ENCODE measurements around the gene KRTAP10-3.
"Not testable (repeated sequence)": the region's sequence is repeated elsewhere in the genome, so short reads cannot be mapped to it uniquely, and the experiment has no call there.

Gene KRTAP10-3

DNA sequence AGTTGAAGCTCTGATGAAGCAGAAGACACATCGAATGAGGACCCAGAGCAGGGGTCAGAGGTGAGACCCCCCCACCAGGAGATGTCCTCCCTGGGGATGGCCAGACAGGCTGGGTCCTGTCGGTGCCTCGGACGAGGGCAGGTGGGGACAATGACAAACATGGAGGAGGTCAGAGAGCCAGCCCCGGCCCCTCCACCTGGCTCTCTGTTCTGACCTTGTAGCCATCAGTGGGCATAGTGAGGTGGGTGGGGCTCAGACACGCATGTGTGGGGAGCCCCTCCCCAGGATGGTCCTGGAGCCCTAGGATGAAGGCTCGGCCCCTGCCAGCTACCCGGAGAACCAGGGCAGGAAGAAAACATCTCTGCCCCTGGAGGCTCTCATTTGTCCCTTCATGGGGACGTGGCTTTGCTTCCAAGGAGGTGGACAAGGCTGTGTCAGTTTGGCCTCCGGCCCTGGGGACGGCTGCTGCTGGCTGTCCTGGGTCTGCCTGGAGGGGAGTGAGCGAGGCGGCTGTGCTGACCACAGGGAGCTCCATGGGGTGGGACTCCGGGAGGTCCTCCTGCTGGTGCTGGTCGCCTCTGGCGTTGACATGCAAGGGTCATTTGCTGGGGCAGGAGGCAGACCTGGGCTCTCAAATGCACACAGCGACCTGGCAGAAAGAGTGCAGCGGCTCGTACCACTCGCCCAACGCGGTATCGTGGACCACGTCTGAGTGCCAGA, 31.2 kb upstream of the KRTAP10-3 start:
- no peak for DNase-seq

DNA sequence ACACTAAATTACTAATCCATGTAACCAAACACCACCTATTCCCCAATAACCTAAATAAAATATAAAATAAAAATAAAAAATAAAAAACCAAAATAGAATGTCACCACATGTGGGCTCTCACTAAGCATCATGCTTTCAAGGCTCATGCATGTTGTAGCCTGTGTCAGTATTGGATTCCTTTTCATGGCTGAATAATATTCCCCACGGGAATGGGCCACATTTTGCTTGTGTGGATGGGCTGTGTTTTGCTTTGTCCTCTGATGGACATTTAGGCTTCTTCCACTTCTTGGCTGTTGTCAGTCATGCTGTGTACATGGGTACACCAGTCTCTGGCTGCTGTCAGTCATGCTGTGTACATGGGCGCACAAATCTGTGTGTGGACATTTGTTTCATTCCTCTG, 30.5 kb upstream of the KRTAP10-3 start:
- DNase-seq = no peak

DNA sequence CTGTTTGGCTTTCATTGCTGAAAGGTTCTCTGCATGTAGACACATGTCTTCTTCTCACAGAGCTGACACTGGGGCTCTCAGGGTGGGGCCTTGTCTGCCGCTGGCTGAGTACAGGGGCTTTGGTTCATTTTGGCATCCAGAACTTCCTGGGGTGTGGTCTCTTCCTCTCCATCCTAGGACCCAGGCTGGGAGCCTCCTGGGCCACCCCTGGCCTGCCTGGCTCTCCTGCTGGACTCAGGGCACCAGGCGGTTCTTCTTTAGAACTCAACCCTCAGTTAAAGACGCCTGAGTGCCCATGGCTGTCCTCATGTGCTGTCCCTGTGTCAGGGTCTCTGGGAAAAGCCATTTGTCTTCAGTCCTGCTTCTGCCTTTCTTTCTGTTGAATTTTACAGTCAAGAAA, 27.3 kb upstream of the KRTAP10-3 start:
- no peak for DNase-seq

DNA sequence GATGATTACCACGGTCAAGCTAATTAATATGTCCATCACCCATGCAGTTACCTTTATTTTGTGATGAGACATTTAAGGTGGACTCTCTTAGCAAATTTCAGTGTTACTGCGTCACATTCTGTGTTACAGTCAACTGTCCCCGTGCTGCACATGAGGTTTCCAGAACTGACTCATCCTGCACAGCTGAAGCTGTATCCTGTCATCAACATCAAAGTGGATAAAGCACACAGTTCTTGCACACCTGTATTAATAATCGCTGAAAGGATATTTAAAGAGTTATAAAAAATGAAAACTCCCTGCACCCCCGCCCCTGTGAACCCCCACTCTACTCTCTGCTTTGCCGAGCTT, 25.2 kb upstream of the KRTAP10-3 start:
- no peak for DNase-seq

DNA sequence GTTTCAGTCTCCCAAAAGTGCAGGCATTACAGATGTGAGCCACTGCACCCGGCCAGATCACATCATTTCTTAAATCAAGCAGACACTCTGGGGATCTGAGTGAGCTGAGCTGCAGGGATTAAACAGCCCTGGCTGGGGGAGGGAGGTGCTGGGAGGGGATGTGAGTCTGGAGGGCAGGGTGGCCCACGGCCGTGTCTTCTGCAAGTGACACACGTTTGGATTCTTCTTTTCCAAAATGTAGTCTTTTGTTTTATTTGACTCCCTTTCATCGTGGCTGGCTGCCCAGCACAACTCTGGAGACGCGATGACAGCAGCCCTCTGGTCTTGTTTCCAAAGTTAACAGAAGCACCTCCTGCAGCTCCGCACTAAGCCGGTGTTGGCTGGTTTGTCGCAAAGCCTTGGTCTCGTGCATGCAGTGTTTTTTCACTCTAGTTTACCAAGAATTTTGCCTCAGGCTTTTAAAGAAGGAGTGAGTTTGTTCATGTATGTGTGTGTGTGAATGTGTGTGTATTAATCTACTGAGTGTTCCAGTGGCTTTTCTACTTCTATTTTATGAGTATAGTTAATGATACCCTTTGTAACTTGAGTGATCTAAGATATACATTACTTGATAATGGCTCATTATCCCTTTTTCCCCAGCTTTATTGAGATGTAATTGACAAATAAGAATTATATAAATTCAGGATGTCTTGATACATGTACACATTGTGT, 24.6 kb upstream of the KRTAP10-3 start:
- DNase-seq = no peak

DNA sequence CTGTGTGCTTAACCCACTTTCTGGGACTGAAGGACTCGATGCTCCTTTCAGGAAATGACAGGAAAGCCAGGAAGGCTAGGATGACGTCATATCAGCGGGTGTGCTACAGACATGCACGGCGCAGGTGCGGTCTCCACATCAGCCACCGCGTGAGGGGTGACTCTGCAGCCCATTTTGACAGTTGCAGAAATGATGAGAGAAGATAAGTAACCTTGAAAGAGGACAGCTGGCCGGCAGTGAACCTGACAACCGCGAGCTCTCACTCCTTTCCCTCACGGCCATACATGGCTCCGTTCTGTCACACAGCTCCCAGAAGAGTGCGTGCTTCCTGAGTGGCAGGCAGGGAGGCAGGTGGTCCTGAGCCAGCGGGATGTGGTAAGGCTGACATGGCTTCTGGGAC, 23.5 kb upstream of the KRTAP10-3 start:
- DNase-seq = no peak

DNA sequence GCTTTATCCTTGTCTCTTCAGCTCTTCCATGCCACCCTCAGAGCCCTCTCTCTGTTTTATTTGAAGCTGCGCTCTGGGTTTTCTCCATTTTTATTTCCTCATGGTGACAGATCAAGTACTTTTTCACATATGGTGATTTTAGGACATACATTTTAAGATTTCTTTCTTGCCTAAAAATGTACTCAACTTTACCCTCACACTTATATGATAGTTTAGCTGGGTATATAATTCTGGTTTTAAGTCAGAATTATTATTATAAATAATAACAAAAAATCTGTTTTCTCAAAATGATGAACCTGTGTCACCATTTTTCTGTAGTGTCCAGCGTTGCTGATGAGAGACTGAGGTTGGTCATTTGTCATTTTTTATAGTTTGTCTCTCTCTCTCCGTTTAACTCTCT, 22.6 kb upstream of the KRTAP10-3 start:
- DNase-seq = no peak

DNA sequence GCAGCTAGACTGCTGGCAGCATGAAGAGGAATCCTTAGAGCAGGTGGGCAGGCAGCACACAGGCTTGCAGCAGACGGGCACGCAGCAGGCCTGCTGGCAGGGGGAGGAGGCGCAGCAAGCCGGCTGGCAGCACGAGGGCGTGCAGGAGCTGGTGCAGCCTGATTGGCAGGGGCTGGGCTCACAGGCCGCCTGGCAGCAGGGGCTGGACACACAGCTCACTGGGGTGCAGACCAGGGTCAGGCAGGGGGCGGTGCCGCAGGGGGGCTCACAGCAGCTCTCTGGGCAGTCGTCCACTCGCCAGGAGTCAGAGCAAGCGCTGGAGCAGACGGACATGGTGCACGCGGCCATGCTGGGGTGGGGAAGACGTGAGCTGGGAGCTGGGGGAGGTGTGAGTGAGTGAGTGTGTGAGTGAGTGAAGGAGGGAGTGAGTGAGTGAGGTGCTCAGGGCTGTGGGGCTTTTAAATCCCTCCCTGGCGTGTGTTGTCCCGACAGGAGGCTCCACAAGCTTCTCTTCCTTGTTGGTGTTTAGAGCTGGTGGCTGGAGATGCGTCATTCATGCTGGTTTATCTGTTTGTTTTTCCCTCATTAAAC, 21.7 kb upstream of the KRTAP10-3 start, which contains the start of gene KRTAP10-5:
Gene KRTAP10-5, minus strand, starts transcription at position 374 of the 591 bp plus-strand sequence. Its CDS starts 26 bp downstream, at position 348.
- not testable (repeated sequence) for DNase-seq

DNA sequence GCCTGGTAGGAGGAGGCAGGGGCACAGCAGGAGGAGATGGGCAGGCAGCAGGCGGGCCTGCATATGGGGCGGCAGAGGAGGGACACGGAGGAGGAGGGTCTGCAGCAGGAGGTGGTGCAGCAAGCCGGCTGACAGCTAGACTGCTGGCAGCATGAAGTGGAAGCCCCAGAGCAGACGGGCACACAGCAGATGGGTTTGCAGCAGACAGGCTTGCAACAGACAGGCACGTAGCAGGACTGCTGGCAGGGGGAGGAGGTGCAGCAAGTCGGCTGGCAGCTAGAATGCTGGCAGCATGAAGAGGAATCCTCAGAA, 21.2 kb upstream of the KRTAP10-3 start:
- DNase-seq = no peak

DNA sequence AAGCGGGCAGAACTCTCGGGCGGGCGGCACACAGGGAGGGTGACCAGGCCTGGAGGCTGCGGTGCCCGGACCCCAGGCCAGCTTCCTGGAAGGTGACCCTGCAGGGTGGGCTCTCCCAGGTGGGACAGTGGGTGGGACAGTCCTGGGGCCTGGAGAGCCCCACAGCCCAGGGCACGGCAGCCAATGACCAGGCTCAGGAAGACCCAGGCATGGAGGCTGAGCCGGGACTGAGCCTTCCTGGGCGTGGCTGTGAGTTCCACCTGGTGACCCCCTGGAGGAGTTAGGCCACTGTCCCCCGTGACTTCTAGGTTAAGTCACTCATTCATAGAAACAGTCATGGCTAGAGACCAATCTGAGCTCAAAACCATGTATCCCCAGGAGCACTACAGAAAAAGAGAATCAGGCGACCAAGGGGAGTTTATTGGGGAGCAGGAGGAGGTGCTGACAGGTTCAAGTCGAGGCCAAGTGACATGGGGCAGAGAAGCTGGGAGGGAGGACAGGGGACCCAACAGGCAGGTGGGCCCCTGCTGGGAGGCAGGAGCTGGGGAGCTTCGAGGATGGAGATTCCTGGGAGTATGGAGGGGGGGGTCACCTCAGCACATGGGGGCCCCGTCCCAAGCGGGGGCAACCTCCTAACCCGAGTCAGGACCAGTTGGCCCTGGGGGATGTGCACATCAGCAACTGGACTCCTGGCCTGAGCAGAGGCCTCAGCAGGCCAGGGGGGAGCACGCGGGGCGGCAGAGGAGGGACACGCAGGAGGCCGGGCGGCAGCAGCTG, 20.6 kb upstream of the KRTAP10-3 start:
- DNase-seq = no peak

DNA sequence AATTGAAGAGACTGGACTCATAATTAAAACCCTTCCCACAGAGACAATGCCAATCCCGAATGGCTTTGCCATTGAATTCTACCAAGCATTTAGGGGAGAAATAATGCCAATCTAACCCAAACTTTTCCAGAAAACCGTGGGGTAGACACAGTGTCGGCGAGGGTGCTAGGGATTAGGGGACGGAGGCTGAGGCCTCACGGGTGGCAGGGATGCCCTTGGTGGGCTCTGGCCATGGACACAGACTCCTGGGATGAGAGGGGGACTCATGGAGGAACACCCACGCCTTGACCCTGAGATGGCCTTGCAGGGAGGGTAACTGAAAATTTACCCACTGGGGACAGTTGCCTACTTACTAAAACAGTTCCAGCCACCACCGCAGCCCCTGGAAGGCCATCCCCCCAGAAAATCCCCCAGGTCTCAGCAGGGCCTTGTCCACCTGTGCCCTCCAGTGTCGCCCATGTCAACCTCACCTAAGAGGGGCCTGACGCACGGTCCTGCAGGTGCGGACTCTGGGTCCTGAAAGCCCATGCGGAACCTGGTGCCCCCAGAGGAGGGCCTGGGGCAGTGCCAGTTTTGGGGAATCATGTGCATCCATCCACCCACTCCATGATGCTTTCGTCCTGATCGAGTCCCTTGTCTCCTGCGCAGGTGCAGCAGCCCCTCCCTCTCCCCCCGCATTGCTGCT, 19.9 kb upstream of the KRTAP10-3 start:
- DNase-seq = no peak

DNA sequence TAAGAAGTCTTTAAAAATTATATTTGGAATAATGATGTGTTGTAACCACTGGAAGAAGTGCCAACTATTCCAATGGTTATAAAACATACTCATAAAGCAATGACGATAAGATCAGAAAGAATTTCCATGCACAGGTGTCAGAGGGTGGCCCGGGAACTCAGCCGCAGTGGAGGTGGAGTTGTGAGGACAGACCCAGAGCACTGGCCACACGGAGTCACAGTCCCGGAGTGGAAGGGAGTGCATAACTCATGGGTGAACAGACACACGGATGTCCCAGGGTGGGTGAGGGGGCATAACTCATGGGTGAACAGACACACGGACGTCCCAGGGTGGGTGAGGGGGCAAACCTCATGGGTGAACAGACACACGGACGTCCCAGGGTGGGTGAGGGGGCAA, 17.4 kb upstream of the KRTAP10-3 start:
- DNase-seq = no peak

DNA sequence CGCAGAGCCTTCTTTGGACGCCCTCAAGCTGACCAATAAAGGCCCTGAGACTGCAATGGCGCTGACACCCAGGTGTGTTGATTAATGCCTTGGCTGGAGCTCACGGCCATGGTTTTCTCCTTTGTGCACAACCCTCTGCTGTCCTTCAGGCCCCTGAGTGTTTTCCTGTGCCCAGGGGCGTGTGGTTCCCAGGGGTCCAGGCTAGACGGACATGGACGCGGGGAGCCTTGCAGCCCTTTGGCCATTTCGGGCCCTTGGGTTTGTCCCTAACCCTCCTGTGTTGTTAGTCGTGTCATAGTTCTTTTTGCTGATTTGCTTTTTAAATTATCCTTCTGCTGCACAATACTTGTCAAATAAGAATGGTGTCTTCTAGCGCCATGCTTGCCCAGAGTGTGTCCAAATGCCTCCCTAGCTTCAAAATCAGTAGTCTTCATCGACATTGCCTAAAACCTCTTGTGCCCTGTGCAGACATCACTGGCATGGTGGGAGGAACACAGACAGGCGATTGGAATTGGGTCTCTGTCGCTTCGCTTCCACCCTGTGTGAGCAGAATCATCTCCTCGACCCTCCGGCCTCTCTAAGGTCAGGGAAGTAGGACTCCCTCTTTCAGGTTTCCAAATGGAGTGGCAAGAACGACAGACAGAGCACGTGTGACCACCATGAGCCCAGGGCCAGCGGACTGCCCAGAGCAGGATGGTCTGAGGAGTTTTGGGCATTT, 16.9 kb upstream of the KRTAP10-3 start:
- DNase-seq = no peak

DNA sequence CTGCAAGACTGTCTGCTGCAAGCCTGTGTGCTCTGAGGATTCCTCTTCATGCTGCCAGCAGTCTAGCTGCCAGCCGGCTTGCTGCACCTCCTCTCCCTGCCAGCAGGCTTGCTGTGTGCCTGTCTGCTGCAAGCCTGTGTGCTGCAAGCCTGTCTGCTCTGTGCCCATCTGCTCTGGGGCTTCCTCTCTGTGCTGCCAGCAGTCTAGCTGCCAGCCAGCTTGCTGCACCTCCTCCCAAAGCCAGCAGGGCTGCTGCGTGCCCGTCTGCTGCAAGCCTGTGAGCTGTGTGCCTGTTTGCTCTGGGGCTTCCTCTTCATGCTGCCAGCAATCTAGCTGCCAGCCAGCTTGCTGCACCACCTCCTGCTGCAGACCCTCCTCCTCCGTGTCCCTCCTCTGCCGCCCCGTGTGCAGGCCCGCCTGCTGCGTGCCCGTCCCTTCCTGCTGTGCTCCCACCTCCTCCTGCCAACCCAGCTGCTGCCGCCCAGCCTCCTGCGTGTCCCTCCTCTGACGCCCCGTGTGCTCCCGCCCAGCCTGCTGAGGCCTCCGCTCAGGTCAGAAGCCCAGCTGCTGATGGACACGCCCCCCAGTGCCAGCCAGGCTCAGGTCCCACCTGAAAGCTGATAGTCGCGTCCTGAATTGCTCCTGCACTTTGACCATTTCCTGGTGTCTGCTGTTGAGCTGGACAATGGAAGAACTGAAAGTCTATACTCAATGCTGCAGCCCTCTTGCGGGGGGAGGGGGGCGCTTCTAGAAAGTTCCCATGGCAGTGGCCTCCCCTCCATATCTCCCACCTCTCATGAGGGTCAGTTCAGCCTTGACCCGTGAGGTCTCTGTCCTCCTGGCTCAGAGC, 16.1 kb upstream of the KRTAP10-3 start:
- no peak for DNase-seq

DNA sequence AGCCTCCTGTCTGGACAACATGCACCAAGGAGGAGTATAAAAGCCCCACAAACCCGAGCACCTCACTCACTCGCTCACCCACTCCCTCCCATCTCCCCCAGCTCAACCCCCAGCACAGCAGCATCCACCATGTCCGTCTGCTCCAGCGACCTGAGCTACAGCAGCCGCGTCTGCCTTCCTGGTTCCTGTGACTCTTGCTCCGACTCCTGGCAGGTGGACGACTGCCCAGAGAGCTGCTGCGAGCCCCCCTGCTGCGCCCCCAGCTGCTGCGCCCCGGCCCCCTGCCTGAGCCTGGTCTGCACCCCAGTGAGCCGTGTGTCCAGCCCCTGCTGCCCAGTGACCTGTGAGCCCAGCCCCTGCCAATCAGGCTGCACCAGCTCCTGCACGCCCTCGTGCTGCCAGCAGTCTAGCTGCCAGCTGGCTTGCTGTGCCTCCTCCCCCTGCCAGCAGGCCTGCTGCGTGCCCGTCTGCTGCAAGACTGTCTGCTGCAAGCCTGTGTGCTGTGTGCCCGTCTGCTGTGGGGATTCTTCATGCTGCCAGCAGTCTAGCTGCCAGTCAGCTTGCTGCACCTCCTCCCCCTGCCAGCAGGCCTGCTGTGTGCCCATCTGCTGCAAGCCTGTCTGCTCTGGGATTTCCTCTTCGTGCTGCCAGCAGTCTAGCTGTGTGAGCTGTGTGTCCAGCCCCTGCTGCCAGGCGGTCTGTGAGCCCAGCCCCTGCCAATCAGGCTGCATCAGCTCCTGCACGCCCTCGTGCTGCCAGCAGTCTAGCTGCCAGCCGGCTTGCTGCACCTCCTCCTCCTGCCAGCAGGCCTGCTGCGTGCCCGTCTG, 15.2 kb upstream of the KRTAP10-3 start, which contains the start of gene KRTAP10-4:
Gene KRTAP10-4, plus strand, starts transcription at position 100 of the 827 bp plus-strand sequence. Its CDS starts 30 bp downstream, at position 130.
- not testable (repeated sequence) for DNase-seq

DNA sequence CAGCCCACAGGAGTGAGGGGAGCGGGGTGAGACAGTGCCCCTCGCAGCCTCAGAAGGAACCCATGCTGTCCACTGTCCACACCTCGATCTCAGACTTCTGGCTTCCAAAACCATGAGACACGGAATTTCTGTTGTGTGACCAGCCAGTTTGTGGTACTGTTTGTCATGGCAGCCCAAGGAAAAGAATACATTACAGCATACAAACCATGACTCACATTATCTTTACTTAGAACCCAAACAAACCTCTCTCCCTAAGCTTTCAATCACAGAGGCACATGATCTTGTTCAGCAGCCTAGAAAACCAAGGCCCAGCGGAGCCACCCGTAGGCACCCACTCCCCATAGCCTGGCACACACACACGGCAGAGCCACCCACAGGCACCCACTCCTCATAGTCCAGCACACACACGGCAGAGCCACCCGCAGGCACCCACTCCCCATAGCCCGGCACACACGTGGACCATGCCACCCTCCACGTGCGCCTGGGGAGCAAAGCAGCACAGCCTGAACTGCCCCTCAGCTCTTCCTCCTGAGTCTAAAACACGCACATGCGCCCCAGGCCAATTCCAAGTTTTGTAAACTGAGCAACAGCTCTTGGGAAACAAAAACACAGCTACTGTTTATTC, 14.5 kb upstream of the KRTAP10-3 start:
- DNase-seq = no peak

DNA sequence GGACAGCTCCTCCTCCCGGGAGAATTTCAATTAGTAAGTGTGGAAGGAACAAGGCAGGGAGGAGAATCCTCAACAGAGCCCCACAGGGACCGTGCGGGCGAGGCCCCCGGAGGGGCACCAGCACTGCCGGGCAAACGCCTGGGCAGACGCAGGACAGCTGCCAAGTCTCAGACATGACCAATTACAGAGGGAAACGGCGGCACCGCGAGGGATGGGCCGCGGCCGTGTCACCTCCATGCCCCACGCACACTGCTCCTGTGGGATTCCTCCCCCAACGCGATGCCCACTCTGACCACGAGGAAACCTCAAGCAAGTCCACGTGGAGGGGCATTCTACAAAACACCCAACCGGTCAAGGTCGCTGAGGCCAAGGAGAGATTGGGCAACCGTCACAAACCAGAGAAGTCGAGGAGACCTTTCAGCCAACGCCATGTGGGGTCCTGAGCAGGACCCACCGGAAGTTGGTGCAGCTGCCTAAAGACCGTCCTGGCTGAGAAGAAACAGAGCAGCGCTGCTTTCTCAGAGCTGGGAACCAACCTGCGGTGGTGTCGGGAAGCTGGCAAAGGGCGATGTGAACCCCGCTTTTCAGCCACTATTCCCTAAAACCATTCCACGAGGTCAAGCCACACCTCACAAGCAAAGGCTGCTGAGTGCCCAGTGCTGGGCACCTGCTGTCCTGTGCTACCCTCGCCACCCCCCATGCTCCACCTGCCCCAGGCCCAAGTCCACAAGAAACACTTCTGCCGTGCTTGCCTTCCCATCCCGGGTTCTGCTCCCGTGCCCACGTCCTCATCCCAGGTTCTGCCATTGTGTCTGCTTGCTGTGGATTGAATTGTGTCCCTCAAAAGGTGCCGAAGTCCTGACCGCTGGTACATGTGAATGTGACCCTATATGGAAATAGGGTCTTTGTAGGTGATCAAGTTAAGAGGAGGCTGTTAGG, 13.5 kb upstream of the KRTAP10-3 start:
- DNase-seq = no peak

DNA sequence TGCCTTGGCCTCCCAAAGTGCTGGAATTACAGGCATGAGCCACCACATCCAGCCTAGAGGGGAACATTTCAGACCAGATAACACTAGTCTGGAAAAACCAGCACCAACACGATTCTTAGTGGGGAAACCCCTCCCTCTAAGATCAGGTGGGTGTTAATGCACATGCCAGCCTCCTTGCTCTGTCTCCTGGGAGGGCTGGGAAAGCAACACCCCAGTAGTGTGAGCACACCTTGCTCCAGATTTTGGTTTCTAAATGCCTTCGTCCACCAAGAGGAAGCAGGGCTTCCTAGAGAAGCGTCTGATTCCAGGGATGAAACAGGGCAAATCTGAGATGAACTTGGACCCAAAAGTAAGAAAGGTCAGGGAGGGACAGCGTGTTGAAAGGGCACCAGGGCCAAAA, 12.7 kb upstream of the KRTAP10-3 start:
- no peak for DNase-seq

All from hematopoietic multipotent progenitor cell treated with erythropoietin and hydrocortisone succinate and interleukin-3 and kit ligand, for 8 days (in vitro differentiated cells).